GM18508 (cell line): ENCODE results near the gene IFTAP.
"Not testable (repeated sequence)": the region's sequence is repeated elsewhere in the genome, so short reads cannot be mapped to it uniquely, and the experiment has no call there.

ENCODE experiments used
- ATAC-seq: cut with Tn5 transposase; IDR thresholded peaks from one replicate; pipeline ENCODE4 v1.9.1; 2021; ENCODE audit warnings: moderate number of reproducible peaks; ENCODE audit not compliant: insufficient read depth, unreplicated experiment

IFTAP gene

DNA sequence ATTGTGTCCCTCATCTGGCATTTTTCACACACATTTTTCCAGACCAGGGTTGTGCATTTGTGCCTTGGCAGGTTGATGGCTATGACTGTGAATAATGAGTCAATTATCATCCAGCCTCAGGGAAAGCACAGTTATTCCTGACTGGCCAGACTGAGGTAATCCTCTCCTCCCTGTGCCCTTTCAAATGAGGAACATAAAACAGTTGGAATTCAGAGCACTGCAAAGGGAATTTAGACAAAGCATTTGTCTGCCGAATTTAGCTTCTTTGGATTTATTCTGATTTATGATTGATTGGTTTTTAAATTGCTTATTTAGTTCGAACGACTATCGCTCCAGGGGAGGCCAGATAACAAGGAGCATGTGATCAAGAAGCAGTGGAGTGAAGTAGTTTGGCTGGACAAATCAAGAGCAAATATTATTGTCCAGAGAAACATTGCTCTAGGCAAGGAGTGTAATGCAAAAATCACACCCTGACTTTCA is 34.5 kb downstream of the IFTAP start:
- ATAC-seq = no peak

DNA sequence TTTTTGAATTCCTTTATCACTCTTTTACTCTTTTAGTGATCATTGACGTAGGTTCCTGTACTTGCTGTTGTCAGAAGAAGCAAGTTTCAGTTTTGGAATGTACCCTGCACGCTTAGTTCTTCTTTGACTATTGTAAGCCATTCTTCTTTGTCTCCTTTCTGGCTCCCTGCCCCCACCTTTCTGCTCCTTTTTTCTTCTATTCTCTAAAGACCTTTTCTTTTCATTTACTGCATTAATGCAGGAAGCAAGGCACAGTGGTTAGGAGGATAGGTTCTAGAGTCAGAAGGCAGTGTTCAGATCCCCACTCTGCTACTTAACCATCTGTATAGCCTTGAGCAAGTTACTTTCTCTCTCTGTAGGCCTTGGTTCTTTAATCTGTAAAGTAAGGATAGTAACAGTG is 37.5 kb downstream of the IFTAP start:
- ATAC-seq = peak; percentile 68

DNA sequence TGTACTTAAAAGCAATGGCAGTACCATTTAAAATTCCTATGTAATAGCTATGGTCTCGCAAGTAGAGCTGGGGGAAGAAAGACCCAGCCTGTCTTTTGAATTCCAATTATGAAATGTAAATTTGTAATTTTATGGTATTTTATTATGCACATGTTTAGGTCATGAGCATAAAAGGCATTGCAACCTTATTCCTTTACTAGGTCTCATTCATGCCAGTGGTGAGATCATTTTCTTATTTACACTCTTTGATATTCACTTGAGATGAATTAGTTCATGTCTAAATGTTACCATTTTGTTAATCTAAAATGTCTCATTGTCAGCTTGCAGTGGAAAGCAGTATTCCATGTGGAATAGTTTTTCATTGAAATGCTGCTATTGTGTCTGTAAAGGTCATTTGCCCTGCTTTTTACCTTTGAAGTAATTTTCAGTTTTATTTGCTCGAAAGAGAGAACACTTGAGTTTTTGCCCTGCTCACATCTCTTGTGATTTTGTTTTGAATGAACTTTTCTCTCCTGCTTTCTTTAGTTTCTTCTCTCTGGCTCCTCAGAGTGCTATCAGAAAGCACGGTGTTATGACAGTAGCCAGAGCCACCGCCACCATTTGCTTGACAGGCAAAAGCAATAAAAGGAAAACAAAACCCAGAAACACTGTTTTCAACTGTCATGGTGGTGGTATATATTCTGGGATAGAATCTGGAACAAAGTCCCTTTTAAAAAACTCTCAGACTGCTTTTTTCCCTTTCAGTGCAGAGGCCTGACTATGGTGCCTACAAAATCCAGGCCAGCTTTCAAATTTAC is 41.0 kb downstream of the IFTAP start:
- no peak for ATAC-seq

DNA sequence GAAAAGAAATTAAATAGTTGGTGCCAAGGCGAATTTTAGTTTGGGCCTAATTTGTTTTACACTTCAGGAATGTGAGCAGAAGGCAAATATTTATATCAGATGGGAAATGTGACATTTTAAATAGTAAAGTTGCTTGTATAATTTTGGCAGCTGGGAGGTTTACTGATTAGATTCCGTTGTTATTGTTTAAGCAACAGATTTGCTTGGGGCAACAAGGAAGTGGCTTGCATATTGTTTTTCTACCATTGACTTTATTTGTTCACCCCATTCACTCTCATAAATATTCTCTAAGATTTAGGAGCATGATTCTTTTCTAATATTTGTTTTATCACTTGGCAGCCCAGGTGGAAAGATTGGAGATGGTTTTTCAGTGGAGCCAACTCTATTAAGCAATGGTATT is 44.3 kb downstream of the IFTAP start:
- no peak for ATAC-seq

DNA sequence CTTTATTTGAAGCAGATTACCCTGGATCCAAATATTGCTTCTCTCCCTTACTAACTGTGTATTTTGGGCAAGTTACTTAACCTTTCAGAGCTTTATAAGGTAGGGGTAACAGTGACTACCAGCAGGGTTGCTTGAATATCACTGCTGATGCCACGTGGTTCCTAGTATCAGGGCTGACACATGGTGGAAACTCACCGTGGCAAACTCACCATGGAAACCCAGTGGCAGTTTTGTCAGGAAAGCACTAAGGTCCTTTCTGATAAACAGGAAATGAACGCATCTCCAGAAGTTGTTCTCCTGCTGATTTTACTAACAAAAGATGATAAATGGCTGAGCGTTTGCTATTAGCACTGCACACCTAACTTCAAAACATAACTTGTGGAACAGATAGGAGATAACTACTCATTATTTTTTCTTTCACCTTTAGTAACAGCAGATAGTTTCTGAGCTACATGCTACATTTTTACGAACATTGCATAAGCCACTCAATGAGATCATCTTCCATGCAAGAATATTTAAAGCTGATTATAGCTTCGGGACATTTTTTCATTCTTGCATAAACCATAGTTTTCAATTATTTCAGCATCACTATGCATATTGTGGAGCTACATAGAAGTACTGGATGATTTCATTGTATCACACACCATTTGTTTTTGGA is 63.4 kb downstream of the IFTAP start:
- ATAC-seq = no peak

DNA sequence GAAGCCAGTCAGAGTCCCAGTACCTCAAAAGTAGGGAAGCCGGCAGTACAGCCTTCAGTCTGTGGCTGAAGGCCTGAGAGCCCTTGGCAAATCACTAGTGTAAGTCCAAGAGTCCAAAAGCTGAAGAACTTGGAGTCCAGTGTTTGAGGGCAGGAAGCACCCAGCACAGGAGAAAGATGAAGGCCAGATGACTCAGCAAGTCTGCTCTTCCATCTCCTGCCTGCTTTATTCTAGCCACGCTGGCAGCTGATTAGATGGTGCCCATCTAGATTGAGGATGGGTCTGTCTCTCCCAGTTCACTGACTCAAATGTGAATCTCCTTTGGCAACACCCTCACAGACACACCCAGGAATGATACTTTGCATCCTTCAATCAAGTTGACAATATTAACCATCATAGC is 67.1 kb downstream of the IFTAP start:
- ATAC-seq = not testable (repeated sequence)

DNA sequence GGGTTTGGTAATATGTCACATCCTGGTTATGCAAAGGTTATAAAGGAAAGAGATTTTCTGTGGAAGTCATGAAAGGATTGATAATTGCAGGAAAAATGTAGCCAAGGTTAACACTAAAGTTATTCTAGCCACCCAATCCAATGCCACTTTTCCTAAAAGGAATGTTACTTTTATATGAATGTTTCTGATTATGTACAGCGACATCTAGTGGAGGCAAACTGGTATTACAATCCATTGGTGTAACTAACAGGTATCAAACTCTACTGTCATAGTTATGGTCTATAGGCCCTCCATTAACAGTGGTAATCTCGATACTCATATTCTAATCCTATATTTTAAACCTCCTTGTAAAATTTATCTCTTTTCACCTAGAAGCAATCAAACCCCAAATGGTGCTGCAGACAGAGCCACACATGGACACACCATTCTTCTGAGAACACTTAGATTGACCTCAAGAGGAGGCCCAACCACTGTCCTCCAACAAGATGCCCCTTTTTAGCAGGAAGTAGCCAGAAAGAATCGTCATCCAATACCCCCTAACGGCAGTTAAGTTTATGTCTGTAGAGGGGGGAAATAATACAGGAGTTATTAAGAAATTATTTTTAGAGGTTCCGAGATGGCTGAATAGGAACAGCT is 78.6 kb downstream of the IFTAP start:
- ATAC-seq = no peak

DNA sequence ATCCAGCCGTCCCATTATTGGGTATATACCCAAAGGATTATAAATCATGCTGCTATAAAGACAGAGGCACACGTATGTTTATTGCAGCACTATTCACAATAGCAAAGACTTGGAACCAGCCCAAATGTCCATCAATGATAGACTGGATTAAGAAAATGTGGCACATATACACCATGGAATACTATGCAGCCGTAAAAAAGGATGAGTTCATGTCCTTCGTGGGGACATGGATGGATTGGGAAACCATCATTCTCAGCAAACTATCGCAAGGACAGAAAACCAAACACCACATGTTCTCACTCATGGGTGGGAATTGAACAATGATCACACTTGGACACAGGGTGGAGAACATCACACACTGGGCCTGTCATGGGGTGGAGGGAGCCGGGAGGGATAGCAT is 85.2 kb downstream of the IFTAP start:
- ATAC-seq = not testable (repeated sequence)

DNA sequence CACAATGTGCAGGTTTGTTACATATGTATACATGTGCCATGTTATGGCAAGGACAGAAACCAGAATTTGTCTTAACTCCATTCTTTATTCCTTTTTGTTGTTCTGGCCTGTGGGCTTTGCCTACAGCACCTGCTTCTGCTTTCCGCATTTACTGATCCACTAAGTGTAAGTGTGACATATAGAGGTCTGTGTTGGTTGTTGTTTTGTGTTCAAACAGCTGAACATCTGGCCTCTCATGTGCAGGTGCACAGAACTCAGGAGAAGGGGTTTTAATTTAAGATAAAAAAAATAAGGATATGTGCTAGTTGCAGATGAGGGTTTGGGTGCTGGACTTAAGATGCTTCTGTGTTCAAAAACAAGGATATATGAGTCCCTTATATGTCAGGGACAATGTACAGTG is 89.5 kb downstream of the IFTAP start:
- ATAC-seq = no peak

DNA sequence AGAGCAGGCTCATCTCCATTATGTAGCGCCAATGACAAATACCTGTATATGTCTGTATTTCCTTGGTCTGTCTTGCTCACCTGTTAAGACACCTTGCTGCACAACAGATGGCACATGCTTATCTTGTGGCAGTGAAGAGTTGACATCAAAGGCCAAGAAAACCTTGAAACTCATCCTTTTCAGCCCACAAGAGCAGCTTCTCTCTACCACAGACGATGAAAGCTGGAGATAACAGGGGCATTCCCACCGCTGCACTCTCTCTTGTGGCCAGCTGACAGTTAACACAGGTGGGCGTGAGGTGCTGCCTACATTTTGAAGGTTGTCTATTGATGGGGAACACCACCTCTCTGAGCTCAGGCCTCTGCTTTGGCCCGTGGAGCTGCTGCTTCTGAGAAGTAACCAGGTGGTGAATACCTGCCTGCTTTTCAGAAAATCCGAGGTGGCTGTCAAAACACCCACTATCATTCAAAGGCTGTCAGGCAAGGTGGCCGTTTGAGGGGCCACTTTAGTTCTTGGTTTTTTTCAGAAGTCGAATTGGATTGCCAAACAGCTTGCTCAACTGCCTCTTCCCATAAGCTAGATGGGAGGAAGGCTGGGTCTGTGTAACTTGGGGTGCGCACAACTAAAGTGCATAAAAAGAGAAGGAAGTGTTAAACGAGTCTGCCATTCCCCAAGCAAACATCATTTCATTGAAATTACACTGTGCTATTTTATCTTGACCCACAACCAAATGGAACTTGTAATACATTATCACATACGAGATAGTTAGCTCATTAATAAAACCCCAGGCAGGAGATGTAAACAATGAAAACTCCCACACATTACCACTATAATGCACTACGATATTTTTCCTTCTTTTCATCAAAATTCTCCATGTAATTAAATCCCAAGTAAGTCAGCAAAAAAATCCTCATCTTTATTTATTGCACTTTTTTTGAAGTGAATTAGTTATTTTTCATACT is 90.8 kb downstream of the IFTAP start:
- no peak for ATAC-seq

DNA sequence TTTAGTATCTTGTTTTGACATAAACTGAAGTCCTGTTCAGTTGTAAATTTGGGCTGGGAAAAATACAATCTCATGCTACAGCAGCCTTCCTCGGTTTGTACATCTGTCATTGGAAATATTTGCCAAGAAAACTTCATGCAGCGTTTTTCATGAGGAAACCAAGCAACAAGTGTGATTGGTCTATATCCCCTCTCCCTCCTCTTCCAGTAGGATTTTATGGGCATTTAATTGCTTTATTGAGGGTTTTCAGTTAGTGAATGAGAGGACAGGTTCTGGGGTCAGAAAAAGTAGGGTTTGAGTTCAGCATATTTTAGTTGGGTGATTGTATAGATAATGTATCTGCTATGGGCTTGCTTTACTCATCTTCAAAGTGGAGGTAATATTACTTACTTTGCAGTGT is 93.8 kb downstream of the IFTAP start:
- no peak for ATAC-seq

DNA sequence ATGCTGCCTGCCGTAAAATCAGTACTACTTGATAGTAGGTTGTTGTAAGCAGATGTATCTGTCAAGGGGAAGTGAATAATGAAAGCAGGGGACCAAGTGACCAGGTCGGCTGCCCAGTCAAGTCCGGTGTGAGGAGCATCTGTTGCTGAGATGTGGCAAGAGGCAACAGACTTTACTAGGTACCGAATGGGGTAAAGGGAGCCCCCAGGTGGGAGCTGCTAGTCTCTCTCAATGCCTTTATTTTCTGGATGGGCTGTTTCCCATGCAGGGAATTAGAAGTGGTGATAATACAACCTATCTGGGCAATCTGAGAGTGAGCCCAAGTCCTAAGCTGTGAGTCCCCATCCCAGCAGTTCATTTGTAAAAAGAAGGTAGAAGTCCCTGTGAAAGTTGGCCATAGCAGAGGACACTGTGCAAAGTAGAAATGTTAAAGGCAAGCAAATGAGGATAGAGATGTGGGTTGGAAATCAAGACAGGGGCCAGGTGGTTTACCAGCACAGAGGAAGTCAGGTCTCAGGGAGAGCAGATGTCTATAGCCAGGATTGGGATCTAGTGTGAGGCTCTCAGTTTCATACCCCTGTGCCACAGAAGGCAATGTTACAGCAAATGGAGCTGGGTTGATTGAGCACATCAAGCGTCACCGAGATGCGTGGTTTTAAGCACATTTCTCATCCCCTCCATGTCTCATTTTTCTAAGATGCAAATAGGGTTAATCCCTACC is 94.4 kb downstream of the IFTAP start:
- no peak for ATAC-seq

DNA sequence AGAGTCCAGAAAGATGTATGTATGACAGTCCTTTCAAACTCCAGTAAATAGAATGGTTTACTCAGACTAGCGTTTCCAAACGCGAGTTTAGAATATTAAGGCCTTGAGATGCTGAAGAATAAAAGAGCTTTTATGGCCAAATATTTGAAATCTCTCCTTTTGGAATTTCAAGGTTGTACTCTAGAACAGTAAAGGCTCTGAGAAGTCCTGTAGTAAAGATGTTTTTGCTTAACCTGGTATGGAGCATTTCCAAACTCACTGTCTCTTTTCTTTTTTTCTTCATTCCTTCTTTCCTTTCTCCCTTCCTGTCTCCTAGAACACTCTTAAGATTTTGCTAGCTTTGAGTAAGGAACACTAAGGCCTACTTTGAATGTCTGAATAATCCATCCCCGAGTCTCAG is 95.1 kb downstream of the IFTAP start:
- no peak for ATAC-seq

DNA sequence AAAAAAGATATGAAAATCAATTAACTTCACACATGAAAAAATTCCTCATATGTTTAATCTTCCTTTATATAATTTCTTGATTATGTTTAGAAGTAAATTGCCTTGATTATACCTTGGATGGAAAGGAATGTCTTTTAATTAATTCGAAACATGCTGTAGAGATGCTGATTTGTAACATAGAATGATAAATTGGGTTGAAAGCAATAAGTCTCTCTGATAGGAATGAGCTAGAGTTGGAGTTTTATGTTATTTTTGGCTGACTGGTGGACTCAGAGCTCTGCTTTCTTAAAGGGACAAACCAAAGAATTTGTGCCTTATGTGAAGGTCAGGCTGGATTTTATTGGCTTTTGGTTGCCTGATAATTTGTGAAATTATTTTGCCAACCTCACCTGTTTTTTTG is 98.4 kb downstream of the IFTAP start:
- ATAC-seq = no peak

DNA sequence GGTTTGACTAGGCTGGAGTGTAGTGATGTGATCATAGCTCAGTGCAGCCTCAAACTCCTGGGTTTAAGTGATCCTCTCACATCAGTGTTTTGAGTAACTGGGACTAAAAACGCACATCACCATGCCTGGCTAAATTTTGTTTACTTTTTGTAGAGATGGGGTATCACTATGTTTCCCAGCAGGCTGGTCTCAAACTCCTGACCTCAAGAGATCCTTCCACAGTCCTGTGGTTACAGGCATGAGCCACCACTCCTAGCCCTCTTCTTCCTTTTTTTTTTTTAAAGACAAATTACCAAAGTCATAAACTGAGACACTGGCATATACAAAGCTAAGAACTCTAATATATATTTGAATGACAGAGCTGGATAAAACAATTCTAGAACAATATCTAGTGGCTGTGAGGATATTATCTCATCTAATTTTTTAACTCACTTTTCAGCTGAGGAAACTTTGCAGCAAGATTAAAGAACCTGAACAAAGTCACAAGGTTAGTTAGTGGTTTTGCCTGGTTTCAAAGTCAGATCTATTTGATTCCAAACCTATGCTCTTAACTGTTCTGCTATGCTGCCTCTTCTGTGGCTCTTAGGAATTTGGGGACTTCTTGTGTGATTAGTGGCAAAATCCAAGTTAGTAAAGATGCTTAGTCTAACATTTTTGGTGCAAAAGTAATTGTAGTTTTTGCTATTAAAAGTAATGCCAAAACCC is 99.0 kb downstream of the IFTAP start:
- no peak for ATAC-seq

DNA sequence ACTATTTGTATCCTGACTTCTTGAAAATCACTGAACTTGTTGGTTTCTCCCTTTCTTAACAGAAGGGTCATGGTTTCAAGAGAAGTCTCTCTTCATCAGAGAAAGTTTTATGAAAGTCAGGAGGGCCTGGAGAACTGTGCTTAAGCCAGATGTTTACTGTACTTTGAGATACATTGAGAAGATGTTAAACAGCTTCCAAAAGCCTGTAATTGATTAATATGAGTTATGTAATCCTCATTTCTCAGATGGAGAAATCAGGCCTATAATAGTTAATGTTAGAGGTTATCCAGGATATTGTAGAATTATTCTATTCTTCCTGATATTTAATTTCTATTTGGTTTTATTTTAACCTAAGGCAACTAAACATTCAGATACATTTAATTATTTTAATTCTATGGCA is 100.8 kb downstream of the IFTAP start:
- no peak for ATAC-seq

DNA sequence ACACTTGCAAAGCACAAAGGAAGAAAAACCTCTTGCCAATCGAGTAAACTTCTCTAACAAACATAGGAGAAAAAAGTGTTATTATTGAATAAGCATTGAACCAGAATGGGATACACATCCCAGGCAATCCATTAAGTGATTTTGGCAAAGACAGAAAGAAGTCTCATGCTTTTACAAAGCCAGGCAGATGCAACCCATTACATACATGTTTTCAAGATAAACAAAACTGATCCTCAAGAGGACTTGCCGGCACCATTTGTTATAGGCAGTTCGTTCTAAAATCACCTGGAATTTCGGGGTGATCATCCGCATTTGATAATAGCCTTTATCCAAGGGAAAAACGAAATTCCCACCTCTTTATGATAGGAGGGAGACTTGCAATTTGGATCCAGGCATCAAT is 101.3 kb downstream of the IFTAP start:
- no peak for ATAC-seq

DNA sequence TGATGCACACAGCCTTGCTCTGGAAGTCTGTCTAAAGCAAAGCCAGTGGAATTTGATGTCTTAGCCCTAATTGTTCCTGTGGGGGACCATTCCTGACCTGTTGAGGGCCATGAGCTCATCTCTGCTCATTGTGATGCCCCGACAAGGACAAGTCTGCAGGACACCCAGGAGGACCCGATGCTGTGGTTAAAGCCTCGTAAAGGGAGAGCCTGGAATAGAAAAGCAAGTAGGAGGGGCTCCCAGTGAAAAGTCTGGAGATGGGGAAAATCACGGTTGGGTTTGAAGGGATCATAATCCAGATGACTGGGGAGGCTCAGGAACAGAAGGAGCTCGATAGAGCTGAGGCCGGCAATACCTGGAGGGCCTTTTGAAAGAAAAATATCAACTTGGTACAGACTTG is 102.2 kb downstream of the IFTAP start:
- ATAC-seq = no peak

DNA sequence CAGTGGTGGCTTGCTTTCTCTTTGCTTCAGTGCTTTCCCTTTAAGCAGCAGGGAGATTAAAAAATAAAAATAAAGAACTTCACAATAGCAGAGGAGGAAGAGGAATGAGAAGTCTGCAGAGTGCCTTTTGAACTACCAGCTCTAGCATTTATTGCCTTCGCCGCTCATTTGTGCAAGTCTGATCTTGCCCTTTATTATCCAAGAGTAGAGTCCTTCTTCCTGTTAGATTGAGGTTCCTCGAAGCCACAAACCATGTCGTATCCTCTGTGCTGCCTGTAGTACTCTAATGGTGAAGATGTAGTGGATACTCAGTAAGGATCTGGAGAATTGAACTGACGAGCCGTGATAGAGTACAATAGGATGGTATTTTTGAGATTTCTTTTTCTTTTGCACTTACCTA is 105.0 kb downstream of the IFTAP start:
- ATAC-seq = no peak
